GM12872 (cell line): Measurements from ENCODE around the gene FCRLA.

Source experiments
- TF ChIP-seq, protein P1 (sequence below): IDR thresholded peaks from 3 replicates; pipeline ENCODE4 v1.5.1; 2011; ENCODE audit warnings: low read depth, mild to moderate bottlenecking, low read length, moderate library complexity; ENCODE audit not compliant: insufficient read depth

The FCRLA gene

DNA sequence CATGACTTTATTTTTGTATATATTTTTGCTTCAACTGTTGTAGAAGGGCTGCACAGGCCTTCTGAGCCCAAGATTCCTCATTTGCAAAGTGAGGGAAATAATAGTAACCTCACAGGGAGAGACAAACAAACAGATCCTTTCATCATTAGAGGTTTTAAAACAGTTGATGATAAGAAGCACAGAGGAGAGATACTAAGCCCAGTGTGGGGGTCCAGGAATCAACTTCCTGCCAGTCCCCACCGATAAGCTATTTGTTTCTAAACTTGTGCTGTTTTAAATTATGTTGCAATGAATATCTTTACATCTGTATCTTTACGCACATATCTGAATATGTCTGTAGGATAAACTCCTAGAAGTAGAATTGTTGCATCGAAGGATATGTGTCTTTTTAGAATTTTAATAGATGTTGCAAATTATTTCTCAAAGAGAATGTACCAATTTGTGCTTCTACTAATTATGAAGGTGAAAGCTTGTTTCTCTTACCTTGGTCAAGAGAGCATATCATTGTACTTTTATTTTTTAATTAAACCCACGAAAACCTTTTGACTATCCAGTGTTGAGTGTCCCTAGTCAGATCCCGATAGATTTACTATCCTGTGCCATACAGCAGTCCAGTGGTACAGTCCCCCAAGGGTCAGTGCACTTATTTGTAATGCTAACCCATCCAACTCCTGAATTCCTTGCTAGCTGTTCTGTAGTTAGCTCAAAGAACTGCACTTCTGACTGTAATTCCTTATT, 25.1 kb downstream of the FCRLA start:
- TF ChIP-seq, protein P1, sequence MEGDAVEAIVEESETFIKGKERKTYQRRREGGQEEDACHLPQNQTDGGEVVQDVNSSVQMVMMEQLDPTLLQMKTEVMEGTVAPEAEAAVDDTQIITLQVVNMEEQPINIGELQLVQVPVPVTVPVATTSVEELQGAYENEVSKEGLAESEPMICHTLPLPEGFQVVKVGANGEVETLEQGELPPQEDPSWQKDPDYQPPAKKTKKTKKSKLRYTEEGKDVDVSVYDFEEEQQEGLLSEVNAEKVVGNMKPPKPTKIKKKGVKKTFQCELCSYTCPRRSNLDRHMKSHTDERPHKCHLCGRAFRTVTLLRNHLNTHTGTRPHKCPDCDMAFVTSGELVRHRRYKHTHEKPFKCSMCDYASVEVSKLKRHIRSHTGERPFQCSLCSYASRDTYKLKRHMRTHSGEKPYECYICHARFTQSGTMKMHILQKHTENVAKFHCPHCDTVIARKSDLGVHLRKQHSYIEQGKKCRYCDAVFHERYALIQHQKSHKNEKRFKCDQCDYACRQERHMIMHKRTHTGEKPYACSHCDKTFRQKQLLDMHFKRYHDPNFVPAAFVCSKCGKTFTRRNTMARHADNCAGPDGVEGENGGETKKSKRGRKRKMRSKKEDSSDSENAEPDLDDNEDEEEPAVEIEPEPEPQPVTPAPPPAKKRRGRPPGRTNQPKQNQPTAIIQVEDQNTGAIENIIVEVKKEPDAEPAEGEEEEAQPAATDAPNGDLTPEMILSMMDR: no peak

DNA sequence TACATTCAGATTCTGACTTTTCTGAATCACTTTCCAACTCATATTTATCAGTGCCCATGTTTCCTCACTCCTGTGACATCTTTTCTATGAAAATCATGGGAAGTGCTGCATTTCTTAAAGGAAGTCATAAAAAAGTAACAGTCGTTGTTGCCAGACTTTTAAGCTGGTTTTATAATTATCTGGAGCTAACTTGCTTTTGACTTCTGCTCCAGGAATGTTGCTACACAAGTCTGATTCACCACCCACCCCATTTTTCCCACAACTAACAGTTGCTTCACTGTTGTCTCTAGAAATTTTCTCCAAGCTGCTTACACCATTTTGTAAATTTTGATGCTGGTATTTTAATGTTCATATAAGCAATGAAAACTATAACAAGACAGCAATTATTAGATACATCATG, 26.5 kb downstream of the FCRLA start:
- TF ChIP-seq, protein P1: no peak

DNA sequence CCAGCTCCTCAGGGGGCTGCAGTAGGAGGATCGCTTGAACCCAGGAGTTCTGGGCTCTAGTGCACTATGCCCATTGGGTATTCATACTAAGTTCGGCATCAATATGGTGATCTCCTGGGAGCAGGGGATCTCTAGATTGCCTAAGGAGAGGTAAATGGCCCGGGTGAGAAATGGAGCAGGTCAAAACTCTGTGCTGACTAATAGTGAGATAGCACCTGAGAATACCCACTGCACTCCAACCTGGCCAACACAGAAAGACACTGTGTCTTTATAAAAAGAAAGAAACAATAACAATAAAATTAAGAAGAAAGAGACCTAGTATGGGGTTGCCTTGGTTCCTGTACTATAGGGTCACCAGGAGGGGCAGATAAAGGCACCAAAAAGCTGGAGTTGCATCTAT, 28.8 kb downstream of the FCRLA start:
- TF ChIP-seq, protein P1: no peak

DNA sequence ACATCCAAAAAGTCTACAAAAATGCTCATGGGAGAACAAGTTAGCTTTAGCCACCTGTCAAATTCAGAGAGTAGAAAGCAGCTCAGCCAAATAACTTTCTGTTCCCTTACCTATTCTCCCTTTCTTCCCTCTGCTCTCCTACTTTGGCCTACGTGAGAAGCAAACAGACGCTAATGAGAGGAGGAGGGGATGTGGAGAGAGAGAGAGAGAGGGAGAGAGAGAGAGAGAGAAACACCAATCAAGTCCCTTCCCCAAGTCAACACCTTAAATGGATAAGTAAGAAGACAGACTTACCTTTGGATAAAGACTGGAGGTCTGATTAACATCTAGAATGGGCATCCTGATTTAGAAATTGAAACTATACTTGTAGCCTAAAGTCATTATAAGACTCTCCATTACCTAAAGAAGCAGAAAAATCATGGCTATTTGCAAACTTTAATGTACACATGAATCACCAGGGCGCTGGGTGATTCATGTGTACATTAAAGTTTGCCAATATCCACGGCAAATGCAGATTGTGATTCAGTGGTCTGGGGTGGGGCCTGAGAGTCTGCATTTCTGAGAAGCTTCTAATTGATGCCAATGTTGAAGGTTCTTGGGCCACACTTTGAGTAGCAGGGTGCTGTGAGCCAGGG, 29.4 kb downstream of the FCRLA start:
- TF ChIP-seq, protein P1: no peak

DNA sequence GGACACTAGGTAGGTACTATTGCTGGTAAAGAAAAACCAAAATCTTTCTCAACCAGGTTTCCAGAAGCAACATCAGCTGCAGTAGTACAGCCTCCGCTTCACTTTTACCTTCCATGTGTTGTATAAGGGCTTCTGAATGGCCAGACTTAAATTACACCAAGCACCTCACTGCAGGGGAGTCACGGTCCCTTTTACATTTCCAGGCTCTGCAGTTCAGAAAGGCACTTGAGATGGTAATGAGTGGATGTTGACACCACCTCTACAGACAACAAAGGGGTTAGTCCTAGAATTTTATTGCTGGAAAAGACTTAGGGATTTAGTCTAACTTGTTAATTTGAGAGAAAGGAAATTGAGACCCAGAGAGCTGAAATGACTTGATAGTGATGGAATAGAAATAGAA, 30.6 kb downstream of the FCRLA start:
- TF ChIP-seq, protein P1: no peak

DNA sequence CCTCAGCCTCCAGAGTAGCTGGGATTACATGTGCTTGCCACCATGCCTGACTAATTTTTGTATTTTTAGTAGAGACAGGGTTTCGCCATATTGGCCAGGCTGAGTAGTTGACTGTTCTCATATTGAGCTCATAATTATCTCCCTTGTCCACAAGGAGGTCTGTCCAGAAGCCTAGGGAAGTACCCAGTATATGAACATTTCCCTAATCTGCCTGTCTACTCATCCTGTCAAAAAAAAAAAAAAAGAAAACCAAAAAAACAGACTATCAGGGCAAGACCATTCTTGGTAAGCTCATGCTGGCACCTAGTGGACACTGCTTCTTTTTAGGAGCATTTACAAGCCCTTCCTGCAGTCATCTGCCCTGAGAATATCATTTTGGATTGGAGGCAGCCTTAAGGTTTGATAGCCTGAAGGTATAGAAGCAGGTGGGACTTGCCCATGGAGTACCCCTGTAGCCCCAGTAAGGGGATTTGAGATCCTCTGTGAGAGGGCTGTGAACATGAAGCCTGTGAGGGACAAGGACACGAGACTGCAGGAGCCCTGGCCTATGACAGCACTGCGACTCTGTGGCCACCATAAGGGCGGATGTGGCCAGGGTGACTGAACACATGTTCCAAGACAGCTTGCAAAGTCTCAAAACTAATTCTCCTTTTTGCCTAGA, 31.7 kb downstream of the FCRLA start:
- TF ChIP-seq, protein P1: peak; percentile 64; the same call in 2 of the 3 replicates

DNA sequence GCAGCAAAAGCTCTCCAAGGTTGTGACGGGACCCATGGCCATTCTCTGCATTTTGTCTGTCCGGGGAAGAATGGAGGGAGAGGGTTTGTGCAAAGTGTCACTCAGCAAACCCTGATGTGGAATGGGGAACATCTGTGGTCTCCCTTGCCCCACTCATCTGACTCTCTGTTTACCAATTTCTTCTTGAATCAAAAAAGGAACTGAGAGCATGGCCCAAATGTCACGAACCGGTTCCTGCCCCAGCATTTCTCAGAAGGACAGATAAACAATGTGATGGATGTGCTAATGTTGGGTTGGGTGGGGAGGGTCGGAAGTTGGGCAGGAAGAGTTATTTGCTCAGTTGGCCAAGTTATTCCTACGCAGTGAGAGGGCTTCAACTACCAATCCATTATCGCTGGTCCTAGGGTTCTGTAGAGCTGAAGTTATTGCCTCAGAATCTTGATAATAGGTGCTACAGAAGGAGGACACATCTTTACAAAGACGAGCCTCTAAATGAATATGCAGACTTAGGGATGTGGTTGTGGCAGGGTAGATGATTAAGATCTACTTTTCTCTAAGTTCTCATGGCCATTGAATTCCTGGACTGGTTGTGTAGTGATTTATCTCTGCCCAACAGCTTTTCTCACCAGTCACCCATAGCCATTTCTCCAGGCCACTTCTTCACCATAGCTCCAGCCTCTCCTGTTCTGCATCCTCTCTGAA, 33.0 kb downstream of the FCRLA start:
- TF ChIP-seq, protein P1: no peak
